ENCODE data around the gene F11. TPM values are rescaled to one million over a fixed set of nuclear protein-coding genes. Genes with fewer than 3 reads are reported as not detected.

F11 gene
- total and polyA plus RNA-seq, 2 donors (not counting 3 experiments of a cell fraction or from before 2014, with no cell fraction given) = not detected

GRCh38 chr4:186300659-186301390 lies 34.8 kb downstream of the F11 start:
- no TSS peak for BruUV-seq (replicated peaks)

More at GRCh38 chr4:186300659-186301390, 34.8 kb downstream of the F11 start:
- Histone ChIP-seq H2AFZ (ENCODE audit: low read depth, low read length) (no peak overlapping the region), H3K4me3 (replicated peaks in 1 of 3; ENCODE audit: insufficient read depth in 1 of 3, low read depth in 1 of 3, low read length in 3 of 3) (no peak overlapping the region), H3K27me3 (ENCODE audit: control insufficient read depth in 2 of 2, insufficient read depth in 2 of 2, low read length in 2 of 2) (peaks cover 0 to 2% of the 10 kb centered on the region in 2 experiments), H3K79me2 (ENCODE audit: control insufficient read depth, insufficient read depth, low read length) (no peaks in the 10 kb centered on the region), H3K9me3 (replicated peaks; ENCODE audit: control insufficient read depth, insufficient read depth, low read length) (no peaks in the 10 kb centered on the region), H3K27ac (ENCODE audit: insufficient read depth, low read depth, low read length) (no peak overlapping the region), H3K4me2 (ENCODE audit: insufficient read depth, low read length) (no peak overlapping the region), H3K9ac (replicated peaks; ENCODE audit: extremely low read depth, insufficient read depth, low read length) (no peak overlapping the region), H3K4me1 (ENCODE audit: control insufficient read depth, extremely low read depth, insufficient read depth, low read length) (no peaks in the 10 kb centered on the region), H4K20me1 (replicated peaks; ENCODE audit: control insufficient read depth, extremely low read depth, insufficient read depth, low read length) (no peaks in the 10 kb centered on the region), H3K36me3 (ENCODE audit: control insufficient read depth in 2 of 2, extremely low read depth in 1 of 2, insufficient read depth in 2 of 2, low read length in 2 of 2) (no peaks in the 10 kb centered on the region), H3K9me1 (replicated peaks; ENCODE audit: control insufficient read depth, extremely low read depth, insufficient read depth, low read length) (no peaks in the 10 kb centered on the region)
- FAIRE-seq = no peak
- TF ChIP-seq JUN (IDR thresholded peaks at IDR 0.05; ENCODE audit: borderline replicate concordance, insufficient read depth, insufficient read length, low read depth) (no peak), MAX (IDR thresholded peaks at IDR 0.05; ENCODE audit: insufficient read depth, insufficient read length) (no peak), POLR2A (IDR thresholded peaks at IDR 0.05; ENCODE audit: low read depth, low read length) (no peak), FOS (IDR thresholded peaks at IDR 0.05; ENCODE audit: borderline replicate concordance, insufficient read depth, low read length) (no peak), GATA2 (IDR thresholded peaks at IDR 0.05; ENCODE audit: insufficient read depth, insufficient read length, low read depth, low read length) (no peak), CTCF (IDR thresholded peaks at IDR 0.05; ENCODE audit: extremely low read depth in 1 of 2, insufficient read depth in 1 of 2, low read depth in 1 of 2, low read length in 2 of 2) (no peak)
- no peak for DNase-seq (ENCODE audit: low read depth, low spot score)
- intact Hi-C loops (cut with micrococcal nuclease) = no loop called here
- POLR2A ChIA-PET = no interaction called here
- CTCF ChIA-PET = no interaction called here
- dilution Hi-C loops (cut with MboI; ENCODE audit: extremely low pct_ligation_motif_present, low sequenced_read_pairs) = no loop called here
